H1 (cell line): ENCODE results near the gene CCDC80. TPM values are rescaled to one million over a fixed set of nuclear protein-coding genes. Genes with fewer than 3 reads are reported as not detected.

Experiments used
- KDM5A ChIP-seq: fragments of 200-600 bp; IDR thresholded peaks from 2 replicates; pipeline ENCODE4 v1.7.1; 2012; ENCODE audit warnings: mild to moderate bottlenecking, low read length, inconsistent platforms, mixed read lengths
- SIN3A ChIP-seq, 2 experiments: IDR thresholded peaks in 1 of 2; conservative IDR thresholded peaks in 1 of 2; 2 replicates each; pipeline ENCODE4 v1.6.1; 2011 to 2012; ENCODE audit warnings: low read length in 2 of 2, improper control_type of control experiment in 1 of 2, low read depth in 1 of 2, mild to moderate bottlenecking in 1 of 2
- polyA plus RNA-seq, 7 experiments: library from polyadenylated mRNA; depleted of rRNA in 3 of 7; stranded (reverse) in 5 of 7; unstranded in 2 of 7; fragments of >200 nt in 5 of 7; fragments of 200-250 nt in 2 of 7; gene quantifications; 1 replicate in 5 of 7; 2 replicates in 1 of 7; 4 replicates in 1 of 7; pipeline versions ENCODE4 v1.2.1 to v1.2.3, GENCODE V29; 2011 to 2013; ENCODE audit warnings: missing spikeins in 2 of 7, mixed read lengths in 2 of 7
- total RNA-seq: library from RNA; stranded (reverse); fragmentation: NEBNext Ultra II Directional; extraction: Animal tissue kit (Norgen Biotek cat#: 25700); gene quantifications from 2 replicates; pipeline ENCODE4 v1.2.1, GENCODE V29; 2021

CCDC80 gene
- total and polyA plus RNA-seq, 2 of the 8 experiments (the other 6 are each of a cell fraction or from before 2014, with no cell fraction given): 1.1 to 12.9 TPM

GRCh38 chr3:112633191-112633590, 7.8 kb downstream of the CCDC80 start (continued):
- TF ChIP-seq KDM5A (no peak), SIN3A (conservative IDR thresholded peaks at IDR 0.05 in 1 of 2, IDR thresholded peaks at IDR 0.05 in 1 of 2; ENCODE audit: low read depth in 1 of 2, low read length in 2 of 2) (no peak)
